Kidney tubule cell (primary cell): ENCODE results near the gene NID2.

Experiments used
- DNase-seq: peaks from one replicate; pipeline ENCODE4 v3.0.0-alpha.2; 2018; ENCODE audit warnings: low spot score

Gene NID2

DNA sequence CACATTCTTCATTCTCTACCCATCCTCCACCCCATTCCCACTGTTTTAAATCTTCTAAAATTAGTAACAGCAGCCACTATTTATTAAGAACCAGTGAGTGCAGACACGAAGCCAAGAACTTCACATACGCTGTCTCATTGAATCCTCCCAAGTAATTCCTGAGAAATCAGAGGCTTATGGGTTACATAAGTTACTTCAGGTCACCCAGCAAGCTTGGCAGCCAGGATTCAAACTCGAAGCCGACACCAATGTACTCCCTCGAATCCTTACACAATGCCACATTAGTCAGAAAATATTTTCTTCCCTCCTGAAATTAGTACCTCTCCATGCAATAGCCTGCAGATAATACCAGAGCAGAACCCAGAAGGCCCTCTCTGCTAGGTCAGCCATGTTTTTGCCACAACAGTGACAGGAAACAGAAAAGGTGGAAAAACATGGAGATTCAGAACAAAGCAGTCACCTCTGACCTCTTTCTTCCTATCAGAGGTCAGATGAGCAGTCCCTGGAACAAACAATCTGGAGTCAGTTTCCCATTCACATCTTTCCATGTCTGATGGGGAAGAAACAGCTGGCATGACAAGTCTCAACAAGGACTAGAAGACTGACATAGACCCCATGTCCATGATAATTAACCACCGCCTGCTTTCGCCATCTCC lies 16.4 kb downstream of the NID2 start:
- DNase-seq = no peak

DNA sequence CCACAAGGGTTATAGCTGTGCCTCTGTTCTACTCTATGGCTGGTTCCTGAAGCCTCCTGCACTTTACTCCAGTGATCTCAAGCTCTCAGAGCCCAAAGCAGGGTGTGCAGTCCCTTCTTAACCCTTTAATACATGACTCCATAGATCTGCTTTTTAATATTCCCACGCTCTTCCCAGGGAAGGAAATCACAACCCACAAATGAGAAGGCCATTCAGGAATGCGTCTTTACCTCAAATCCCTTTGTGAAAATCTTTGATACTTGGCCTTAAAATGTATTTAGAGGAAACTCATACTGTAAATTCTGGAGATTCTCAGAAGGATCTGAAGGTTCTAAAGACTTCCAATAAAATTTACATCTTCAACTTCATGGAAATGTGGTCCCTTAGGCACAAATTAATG lies 17.0 kb downstream of the NID2 start:
- no peak for DNase-seq

DNA sequence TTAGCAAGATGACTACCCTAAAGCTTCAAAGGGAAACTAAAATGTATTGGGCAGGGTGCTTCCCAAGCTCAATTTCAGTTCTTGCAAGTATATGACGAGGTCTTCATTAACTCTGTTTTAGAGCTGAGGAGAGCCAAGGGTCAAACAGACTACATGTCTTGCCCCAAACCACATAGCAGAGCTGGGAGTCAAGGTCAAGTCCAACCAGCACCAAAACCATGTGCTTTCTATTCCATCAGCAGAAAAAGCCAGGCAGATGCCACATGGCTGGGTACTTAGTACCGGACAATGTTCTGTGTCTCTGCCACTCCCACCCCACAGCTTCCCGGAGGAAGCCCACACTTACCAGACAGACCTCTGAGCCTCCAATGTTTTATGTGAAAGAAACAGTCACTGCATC lies 17.6 kb downstream of the NID2 start:
- DNase-seq = no peak

DNA sequence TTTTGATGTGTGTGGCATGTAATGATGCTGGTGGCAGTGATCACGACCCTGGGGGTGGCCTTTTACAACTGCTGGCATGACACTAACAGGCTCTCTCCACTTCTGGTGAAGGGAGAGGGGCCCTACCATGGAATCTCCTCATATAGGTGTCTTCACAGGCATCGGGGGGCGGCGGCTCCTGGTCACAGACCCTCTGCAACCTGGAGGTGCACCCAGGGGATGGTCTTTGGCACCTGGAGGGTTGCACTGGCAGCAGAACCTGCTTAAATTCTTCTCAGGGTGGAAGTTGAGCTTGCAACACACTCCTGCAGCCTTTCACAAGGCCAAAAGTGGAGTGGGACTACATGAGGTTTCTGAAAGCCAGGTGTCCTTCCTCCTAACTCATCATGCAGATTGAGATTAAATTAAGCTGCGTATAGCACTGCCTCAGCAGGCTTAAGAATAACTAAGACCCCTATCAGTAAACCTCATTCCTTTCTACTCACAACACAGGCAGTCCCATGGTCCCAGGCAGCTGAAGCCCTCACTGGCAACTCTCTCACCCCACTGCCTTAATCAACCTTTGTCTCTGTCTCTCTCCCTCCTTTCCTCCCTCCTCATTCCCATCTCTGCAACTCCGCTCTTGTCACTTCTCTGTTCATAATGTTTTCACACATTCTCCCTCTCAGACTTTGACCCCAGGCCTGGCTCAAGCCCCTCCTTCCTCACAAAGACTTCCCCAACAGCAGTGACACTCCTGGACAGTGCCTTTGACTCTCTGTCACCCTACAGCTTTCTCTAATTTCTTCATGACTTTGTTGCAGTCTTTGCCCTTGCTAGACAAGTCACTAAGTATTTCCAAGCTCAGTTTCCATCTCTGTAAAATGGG lies 18.9 kb downstream of the NID2 start:
- no peak for DNase-seq

DNA sequence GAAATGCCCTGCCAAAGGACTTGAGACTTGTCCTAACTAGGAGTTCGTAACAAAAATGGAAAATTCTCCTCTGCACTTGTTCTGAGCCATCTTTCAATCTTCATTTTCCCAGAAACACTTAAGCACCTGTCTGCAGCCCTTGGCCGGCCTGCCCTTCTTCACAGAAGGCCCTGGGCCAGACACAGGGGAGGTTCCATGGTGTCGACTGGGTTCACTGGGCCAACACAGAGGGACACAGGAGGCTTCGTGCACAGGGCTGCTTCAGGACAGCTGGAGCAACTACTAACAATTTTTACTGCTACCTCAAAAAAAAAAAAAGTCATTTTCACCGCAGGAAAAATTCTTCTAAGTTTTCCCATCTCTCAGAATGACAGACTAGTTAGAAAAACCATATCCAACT lies 19.6 kb downstream of the NID2 start:
- no peak for DNase-seq

DNA sequence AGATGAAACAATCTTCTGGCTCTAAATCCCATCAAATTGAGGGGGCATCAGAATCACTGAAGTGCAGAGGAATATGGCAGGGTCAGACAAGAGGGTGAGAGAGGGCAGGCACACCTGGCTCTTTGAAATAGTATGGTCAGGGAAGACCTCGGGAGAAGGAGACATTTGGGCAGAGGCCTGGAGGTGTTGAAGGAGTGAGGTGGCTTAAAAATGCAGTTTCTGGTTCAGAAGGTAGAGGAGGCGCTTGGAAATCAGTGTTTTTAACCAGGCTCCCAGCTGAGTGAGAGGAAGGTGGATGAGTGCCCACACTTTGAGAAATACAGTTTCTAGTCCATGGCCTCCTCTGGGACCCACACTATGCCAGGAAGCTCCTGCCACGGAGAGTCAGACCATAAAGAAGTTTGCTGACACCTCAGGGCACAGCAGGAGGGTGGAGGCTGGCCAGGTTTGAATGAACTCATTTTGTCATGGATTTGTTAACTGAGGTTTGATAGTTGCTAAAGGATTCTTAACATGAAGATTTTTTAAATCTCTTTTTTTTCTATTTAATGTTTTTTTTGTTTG lies 20.1 kb downstream of the NID2 start:
- no peak for DNase-seq

DNA sequence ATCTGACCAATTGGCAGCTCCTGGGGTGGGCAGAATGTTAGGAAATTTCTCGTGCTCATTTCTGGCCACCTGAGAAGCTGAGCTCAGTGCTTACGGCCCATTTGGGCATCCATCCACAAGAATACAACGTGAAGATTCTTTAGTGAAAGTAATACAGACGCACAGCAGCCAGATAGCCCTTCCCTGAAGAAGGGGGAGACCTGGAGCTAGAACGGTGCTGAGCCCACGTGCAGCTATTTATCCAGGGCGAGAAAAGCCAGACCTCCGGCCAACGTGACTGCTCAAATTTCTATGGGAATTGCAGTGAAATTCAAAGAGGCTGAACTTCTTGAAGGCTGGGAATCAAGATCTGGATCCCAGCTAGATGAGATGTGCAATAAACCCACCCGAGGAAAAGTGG lies 20.7 kb downstream of the NID2 start:
- DNase-seq = no peak

DNA sequence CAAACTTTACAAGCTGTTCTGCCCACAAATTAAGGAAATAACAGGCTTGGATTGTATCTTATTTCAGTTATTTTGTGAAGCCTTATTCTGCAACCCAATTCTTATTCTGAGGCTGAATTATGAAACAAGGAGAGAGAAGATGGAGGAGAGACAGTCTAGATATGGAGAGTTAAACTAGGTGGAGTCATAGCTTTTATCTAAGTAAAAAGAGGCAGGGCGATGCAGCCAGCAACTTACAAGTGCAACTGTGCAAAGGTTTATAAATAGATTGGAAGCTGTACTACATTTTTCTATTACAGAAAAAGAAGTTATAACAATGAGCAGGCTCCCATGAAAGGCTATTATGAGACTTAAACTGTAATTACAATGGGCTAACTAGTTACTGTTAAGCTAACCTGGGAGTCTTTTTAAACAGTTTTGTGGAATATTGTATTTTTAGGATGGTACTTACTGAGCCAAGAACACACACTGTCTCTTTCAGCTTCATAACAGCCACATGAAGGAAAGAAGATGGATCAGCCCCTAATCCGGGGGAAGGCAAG lies 22.4 kb downstream of the NID2 start:
- no peak for DNase-seq

DNA sequence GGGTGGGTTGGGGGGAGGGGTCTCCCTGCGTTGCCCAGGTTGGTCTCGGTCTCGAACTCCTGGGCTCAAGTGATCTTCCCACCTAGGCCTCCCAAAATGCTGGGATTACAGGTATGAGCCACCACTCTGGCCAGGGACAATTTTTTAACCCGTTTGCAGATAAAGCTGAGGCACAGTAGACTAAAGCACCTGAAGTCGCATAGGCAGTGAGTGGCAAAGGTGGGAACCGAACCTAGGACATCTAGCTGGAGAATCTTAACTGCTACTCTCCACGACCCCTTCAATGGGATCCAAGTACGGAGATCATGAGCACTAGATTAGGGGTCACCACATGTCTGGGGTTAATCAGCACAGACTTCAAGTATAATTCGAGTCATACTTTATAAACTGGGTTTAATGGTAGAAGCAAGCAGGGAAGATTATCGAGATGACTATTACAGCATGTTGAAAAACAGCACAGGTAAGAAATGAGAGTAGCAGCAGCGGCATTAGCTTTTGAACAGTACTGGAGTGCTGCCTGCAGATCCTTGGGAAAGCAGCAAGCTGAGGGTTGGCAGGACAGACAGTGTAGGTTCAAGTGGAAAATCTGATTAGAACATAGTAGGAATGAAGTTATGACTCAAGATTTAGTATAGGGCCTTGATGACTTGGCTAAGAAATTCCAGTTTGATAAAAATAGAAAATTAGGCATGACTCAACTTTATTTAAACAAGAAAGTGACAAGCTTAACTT lies 23.9 kb downstream of the NID2 start:
- peak; percentile 74 for DNase-seq

DNA sequence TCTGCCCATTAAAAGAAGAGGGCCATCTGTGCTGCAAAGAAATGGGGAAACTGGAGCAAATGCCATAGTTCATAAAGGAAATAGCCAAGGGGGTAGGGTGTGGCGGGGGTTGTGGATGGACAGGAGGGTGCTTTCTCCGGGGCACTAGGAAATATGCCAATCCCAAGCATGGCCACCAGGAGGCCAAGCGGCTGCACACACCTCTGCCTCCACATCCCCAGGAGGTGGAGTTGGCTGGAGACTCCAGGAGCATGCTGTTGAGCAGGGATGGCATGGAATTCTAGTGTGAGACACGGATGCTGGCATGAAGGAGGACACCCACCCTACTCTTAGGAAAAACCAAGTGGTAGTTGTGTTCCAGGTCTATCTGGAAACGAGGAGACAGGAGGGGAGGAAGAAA lies 25.2 kb downstream of the NID2 start:
- DNase-seq = peak; percentile 55

DNA sequence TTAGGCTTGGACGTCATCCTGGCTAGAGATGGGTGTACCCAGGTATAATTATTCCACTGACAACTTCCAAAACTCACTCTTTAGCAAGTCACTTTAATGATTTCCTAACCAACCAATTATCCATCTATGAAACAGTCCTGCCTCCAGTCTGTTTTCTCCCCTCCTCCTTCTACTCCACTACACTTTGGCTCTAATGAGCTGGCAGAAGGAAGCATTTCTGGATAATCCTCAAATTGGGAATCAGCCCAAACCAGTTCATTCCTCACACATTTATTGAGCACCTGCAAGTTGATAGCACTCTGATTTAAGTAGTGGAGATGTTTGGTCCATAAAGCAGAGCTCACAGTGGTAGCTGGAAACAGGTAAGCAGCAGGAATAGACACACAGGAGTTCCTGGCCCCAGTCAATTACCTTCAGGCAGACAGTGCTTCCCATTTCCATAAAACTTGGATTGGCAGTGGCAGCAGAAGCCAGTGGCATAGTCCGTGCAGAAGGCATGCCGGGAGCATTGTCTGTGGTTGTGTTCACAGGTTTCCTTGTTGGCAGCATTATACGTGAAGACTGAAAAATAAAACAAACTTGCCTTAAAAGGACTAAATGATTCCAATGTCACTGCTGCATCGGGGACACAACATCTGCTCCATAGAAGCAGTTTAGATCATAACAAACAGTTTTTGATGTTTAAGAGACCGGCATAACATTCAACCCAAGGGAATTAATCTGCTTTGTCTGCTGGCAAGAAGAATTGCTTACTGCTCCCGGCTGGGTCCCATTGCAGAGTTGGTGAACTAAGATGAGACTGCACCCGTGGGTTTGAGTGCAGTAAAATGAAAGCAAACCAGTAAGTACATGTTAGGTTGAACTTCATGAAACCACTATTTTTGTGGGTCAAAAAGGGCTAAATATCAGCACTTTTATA lies 26.2 kb downstream of the NID2 start:
- no peak for DNase-seq

DNA sequence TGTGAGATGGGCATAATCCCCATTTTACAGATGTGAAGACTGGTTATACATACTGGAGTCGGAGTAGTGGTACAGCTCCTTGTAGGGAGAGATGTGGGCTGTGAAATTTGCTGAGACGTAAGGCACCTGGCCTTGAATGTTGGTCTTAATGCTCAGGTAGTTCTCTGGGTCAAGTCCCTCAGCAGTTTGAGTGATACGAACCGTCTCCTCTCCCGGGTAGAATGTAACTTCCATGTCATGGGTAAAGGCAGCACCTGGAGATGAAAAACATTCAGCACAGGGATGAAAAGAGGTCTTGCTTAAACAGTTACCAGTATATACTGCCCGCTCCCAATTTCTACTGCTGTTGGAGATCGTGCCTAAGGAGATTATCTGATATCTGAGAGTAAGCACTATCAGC lies 28.3 kb downstream of the NID2 start:
- DNase-seq = no peak

DNA sequence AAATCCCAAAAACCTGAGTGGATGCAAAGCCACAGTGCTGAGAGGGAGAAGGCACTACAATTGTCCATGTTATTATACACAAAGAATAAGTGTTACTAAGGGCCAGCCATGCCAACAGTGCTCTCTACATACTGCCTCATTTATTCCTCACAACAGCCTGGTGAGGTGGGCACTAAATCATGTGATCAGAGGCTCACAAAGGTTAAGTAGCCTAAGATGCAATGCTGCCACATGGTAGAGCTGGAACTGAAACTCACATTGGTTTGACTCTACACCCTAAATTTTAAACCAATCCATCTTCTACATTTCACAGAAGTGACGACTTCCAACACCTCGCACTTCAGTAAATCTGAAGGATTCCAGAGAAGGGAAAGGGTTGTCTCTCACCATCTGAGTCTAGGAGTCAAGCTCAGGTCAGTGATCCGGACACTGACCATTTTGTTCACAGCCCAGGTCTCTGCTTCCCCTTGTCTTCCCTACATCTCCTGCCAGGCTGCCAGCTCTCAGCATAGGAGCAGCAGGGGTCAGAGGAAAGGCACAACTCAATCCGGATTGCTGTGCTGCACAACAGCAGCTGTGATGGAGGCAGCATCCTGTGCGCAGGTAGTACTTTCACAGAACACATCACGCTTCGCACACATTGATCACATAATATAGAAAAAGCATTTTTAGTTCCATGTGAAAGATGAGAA lies 29.6 kb downstream of the NID2 start:
- no peak for DNase-seq

DNA sequence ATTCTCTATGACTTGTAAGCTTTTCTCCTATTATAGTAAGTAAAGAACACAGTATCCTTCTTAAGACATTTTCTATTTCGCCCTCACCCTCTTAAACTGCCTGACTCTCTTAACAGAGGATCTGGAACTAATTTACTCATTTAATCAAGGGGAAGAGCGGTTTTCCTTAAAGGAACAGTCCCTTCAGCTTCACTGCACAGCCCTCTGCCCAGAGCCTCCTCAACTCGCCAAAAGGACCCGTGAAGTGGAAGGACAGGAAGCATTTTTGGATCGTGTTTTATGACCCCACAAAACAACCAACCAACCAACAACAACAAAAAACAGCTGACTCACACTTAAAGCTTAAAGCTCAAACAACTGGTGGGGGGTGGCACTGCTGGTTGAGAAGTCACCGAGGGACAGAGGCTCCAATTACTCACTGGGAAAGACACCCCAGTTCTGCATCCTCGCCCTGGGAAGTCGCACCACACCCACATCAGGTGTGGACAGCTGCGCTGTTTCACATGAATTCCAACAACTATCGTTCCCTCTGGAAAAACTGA lies 35.7 kb downstream of the NID2 start:
- DNase-seq = no peak

DNA sequence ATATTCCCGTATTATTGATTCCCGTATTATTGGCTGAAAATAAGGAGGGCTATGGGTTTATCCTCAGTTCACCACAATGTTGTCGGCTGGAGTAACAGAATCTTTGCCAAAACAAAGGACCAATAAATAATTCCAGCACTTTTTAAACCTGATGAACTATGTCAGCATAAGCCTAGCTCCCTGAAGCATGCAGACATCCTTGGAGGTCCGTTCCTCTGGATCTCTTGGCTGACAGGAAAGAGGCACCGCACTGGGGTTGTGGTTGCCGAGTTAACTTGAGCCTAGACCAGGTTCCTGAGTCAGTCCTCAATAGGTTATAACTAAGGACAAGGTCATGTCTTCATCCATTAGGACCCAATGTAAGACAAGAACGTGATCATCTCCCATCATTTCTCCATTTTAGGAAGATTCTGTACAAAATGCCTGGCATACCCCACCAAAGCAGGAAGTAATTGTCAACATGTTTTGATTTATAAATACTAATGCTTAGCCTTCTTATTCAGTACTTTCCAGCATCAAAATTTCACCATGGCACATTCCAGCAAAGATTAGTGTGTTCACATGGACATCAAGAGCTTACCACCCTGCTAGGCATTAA lies 36.6 kb downstream of the NID2 start:
- no peak for DNase-seq

DNA sequence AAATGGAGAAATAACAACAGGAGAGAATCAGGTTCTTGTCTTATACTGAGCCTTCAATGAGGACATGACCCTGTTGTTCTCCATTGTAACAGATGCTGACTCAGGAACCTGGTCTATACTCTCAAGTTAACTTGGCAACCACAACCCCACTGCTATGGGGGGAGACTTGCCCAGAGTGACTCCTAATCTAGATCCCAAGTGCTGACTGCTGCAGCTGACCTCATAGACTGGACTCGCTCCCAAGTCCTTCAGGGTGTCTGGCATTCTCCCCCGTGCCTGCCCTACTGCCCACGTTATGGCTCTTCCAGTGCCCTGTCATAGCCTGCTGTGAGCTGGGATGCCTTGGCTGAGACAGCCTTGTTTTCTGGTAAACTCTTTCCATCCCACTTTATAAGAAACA lies 37.1 kb downstream of the NID2 start:
- DNase-seq = no peak

DNA sequence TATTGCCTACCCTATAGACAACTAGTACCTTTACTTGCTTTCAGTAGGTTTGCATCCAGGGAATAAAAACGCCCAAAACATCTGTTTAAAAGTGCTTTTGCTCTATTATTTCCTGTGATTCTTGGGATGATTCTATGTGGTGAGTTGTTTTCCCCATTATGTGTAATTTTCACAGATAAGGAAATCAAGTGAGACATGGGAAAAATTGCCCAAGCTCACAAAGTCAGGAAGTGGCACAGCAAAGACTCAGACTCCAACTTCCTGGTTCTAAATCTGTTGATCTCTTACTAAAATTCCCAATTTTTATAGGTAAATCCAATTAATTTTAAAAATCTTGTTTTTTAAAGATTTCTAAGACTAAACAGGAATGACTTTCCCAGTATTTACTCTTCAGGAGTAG lies 39.0 kb downstream of the NID2 start:
- DNase-seq = no peak

DNA sequence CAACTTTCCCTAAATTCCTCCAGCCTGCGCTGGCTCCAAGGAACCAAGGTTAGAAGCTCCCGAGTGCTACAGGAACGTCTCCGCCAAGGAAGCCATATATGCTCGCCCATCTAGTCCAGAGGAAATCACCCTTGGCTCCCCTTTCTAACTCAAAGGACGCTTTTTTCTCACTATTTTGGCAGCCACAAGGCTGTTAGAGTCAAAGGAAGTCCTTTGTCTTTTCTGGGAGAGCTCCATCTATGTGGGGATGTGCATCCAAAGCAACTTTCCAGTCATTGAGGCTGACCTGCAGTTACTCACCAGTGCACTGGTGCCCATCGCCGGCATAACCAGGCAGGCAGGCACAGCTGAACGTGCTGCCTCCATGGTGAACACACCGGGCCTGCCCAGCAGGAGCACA lies 42.0 kb downstream of the NID2 start:
- no peak for DNase-seq

DNA sequence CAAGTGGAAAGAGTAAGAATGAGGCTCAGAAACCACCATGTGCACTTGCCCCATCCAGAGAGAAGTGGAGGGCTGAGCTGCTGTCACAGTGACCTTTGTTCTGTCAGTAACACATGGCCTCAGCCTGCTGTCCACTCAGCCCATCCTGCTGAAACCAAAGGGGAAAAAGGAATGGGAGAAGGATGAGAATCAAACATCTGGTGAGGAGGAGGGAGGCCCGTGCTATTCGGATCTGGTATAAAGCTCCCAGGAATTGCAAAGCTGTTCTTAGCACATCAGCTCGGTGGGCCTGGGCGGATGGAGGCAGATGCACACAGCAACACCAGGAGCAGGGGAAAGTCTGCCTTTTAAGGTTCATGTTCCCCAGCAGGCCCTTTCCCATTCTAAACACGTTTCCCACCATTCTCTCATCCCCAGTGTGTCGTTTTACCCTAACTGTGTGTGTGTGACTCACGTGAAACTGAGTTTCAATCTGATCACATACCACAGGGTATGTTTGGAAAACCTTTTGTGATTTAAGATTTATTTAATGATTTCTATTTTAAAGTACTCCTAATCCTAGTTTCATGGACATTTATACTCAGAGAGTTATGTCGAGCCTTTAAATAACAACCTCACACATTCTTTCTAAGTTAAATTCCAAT lies 42.7 kb downstream of the NID2 start:
- DNase-seq = no peak

DNA sequence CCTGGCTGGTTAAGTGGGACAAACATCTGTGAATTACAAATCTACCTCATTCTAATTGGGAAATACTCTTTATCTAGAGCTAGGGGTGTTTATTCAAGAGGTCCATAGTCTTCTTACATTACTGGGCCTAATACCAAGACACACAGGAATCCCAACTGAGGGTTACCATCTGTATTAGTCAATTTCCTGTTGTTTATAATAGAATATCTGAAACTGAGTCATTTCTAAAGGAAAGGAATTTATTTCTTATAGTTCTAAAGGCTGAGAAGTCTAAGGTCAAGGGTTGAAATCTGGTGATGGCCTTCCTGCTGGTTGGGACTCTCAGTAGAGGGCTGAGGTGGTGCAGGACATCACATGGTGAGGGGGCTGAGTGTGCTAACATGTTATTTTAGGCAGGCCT lies 43.5 kb downstream of the NID2 start:
- DNase-seq = peak; percentile 60
